HepG2 (cell line): ENCODE results near the gene TMEM145. TPM values are rescaled to one million over a fixed set of nuclear protein-coding genes. Genes with fewer than 3 reads are reported as not detected.

Experiments used
- ATAD3A ChIP-seq: sonication (generic); formaldehyde crosslinking; IDR thresholded peaks from 2 replicates; pipeline ENCODE4 v1.4.0; 2020; ENCODE audit warnings: missing genetic modification reagents
- ATF2 ChIP-seq: sonication (generic); formaldehyde crosslinking; IDR thresholded peaks from 2 replicates; pipeline ENCODE4 v1.4.0; 2020; ENCODE audit warnings: missing genetic modification reagents
- CREM ChIP-seq, 2 experiments: sonication (generic) in 1 of 2; formaldehyde crosslinking in 1 of 2; IDR thresholded peaks; 2 replicates each; pipeline versions ENCODE4 v1.4.0 to v1.6.1; 2016 to 2020; ENCODE audit warnings: antibody characterized with exemption in 1 of 2, mild to moderate bottlenecking in 1 of 2, missing genetic modification reagents in 1 of 2
- HDAC2 ChIP-seq: sonication (generic); formaldehyde crosslinking; IDR thresholded peaks from 2 replicates; pipeline ENCODE4 v1.4.0; 2020; ENCODE audit warnings: missing genetic modification reagents
- HINFP ChIP-seq: sonication (generic); formaldehyde crosslinking; IDR thresholded peaks from 2 replicates; pipeline ENCODE4 v1.4.0; 2020; ENCODE audit warnings: low read depth, mild to moderate bottlenecking, missing genetic modification reagents
- HIVEP1 ChIP-seq: sonication (generic); formaldehyde crosslinking; IDR thresholded peaks from 2 replicates; pipeline ENCODE4 v1.4.0; 2020; ENCODE audit warnings: mild to moderate bottlenecking, missing genetic modification reagents
- HNRNPL ChIP-seq: fragments of 200-400 bp; formaldehyde crosslinking; IDR thresholded peaks from 2 replicates; pipeline ENCODE4 v1.6.1; 2017; ENCODE audit warnings: mild to moderate bottlenecking, low read depth, low read length
- JUN ChIP-seq: sonication (generic); formaldehyde crosslinking; IDR thresholded peaks from 2 replicates; pipeline ENCODE4 v1.4.0; 2020; ENCODE audit warnings: mild to moderate bottlenecking, missing genetic modification reagents
- KMT2A ChIP-seq: sonication (generic); formaldehyde crosslinking; IDR thresholded peaks from 2 replicates; pipeline ENCODE4 v1.4.0; 2020; ENCODE audit warnings: missing genetic modification reagents
- PAX8 ChIP-seq: sonication (generic); formaldehyde crosslinking; IDR thresholded peaks from 2 replicates; pipeline ENCODE4 v1.8.0; 2022; ENCODE audit warnings: mild to moderate bottlenecking, missing genetic modification reagents, borderline replicate concordance
- PCBP1 ChIP-seq: fragments of 200-400 bp; formaldehyde crosslinking; IDR thresholded peaks from 2 replicates; pipeline ENCODE4 v1.6.1; 2017; ENCODE audit warnings: mild to moderate bottlenecking, low read depth, low read length, borderline replicate concordance
- TBX2 ChIP-seq: sonication (generic); formaldehyde crosslinking; IDR thresholded peaks from 2 replicates; pipeline ENCODE4 v1.5.0; 2020; ENCODE audit warnings: missing genetic modification reagents, mild to moderate bottlenecking, borderline replicate concordance
- TCF12 ChIP-seq, 2 experiments: fragments of 450-650 bp in 1 of 2; sonication (generic) in 1 of 2; formaldehyde crosslinking in 1 of 2; IDR thresholded peaks; 2 replicates each; pipeline versions ENCODE4 v1.6.1 to v1.8.0; 2017 to 2022; ENCODE audit warnings: antibody characterized with exemption in 1 of 2, mild to moderate bottlenecking in 1 of 2, missing genetic modification reagents in 1 of 2, moderate library complexity in 1 of 2
- TGIF2 ChIP-seq: IDR thresholded peaks from 2 replicates; pipeline ENCODE4 v1.6.1; 2016; ENCODE audit warnings: control low read depth, missing compliant biosample characterization
- ZFP90 ChIP-seq: sonication (generic); formaldehyde crosslinking; IDR thresholded peaks from 2 replicates; pipeline ENCODE4 v1.8.0; 2022; ENCODE audit warnings: missing genetic modification reagents, mild to moderate bottlenecking, inconsistent platforms, borderline replicate concordance
- ZNF160 ChIP-seq: sonication (generic); formaldehyde crosslinking; IDR thresholded peaks from 2 replicates; pipeline ENCODE4 v1.8.0; 2022; ENCODE audit warnings: mild to moderate bottlenecking, inconsistent platforms, missing genetic modification reagents
- polyA plus RNA-seq, 8 experiments: library from polyadenylated mRNA; depleted of rRNA in 3 of 8; stranded (reverse) in 7 of 8; unstranded in 1 of 8; fragments of >200 nt; fragmentation: Illumina TruSeq in 4 of 8; extraction: Trizol in 4 of 8; gene quantifications; 2 replicates each; pipeline versions ENCODE4 v1.2.1 to v1.2.3, GENCODE V29; 2011 to 2016; ENCODE audit warnings: low read depth in 4 of 8, missing spikeins in 1 of 8, mixed read lengths in 1 of 8; ENCODE audit not compliant: insufficient read depth in 1 of 8
- total RNA-seq, 5 experiments: library from RNA; depleted of rRNA; stranded (reverse); fragments of >200 nt; fragmentation: Illumina TruSeq; extraction: Trizol; gene quantifications; 2 replicates each; pipeline ENCODE4 v1.2.3, GENCODE V29; 2016; ENCODE audit warnings: low read depth in 1 of 5
- TF ChIP-seq, protein P1 (sequence below): sonication (generic); formaldehyde crosslinking; conservative IDR thresholded peaks from 2 replicates; pipeline ENCODE4 v1.4.0; 2020; ENCODE audit warnings: mild to moderate bottlenecking, missing genetic modification reagents, moderate library complexity
- TF ChIP-seq, protein P2 (sequence below): sonication (generic); formaldehyde crosslinking; IDR thresholded peaks from 2 replicates; pipeline ENCODE4 v1.5.0; 2020; ENCODE audit warnings: mild to moderate bottlenecking, low read depth, missing genetic modification reagents, borderline replicate concordance
- TF ChIP-seq, protein P3 (sequence below): IDR thresholded peaks from 2 replicates; pipeline ENCODE4 v1.6.1; 2016; ENCODE audit warnings: missing compliant biosample characterization, missing genetic modification reagents, borderline replicate concordance

TMEM145 gene
- total and polyA plus RNA-seq, 2 of the 13 experiments (the other 11 are each of a cell fraction or from before 2014, with no cell fraction given) = 0.07 to 5.1 TPM

DNA sequence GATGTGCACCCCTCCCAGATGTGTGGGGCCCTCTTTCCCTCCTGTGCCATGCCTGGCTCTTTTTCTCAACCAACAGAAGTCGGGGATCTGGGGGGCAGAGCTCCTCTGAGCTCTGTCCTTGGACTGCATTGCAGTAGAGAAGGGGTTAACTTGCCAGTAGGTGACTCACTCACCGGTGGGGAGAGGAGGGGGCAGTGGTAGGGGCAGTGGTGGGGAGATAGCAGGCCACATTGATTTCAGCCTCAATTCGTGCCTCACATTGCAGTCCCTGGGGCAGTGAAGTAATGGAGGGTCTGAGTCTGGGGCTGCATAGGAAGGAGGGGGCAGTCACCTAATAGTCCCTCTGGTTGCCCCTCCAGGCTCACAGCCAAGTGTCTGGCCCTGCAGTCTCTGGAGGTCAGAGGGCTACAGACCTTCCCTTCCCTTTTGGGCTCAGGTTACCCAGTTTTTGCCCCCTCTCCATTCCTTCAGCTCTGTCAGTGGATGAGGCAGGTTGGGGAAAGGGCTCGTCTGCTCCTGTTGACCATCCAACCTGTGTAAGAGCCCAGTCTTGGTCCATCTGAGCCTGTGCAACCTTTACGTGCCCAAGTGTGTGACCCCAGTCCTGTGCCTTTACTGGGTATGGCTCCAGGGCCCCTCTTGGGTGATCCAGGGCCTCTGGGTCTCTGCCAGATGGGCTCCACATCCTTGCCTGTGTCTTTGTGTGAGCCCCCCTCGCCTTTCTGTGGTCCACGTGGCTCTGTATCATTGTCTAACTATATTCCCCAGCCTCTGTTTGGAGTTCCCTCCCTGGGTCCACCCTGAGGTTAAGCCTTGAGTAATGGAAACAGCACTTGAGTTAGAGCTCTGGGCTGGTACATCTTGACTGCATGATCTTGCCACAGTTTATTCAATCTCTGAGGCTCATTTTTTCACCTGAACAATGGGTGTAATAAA lies 31.0 kb upstream of the TMEM145 start (continued):
- TF ChIP-seq PCBP1 = no peak
- TF ChIP-seq, protein P1, sequence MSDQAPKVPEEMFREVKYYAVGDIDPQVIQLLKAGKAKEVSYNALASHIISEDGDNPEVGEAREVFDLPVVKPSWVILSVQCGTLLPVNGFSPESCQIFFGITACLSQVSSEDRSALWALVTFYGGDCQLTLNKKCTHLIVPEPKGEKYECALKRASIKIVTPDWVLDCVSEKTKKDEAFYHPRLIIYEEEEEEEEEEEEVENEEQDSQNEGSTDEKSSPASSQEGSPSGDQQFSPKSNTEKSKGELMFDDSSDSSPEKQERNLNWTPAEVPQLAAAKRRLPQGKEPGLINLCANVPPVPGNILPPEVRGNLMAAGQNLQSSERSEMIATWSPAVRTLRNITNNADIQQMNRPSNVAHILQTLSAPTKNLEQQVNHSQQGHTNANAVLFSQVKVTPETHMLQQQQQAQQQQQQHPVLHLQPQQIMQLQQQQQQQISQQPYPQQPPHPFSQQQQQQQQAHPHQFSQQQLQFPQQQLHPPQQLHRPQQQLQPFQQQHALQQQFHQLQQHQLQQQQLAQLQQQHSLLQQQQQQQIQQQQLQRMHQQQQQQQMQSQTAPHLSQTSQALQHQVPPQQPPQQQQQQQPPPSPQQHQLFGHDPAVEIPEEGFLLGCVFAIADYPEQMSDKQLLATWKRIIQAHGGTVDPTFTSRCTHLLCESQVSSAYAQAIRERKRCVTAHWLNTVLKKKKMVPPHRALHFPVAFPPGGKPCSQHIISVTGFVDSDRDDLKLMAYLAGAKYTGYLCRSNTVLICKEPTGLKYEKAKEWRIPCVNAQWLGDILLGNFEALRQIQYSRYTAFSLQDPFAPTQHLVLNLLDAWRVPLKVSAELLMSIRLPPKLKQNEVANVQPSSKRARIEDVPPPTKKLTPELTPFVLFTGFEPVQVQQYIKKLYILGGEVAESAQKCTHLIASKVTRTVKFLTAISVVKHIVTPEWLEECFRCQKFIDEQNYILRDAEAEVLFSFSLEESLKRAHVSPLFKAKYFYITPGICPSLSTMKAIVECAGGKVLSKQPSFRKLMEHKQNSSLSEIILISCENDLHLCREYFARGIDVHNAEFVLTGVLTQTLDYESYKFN (CRISPR knock-in tag) = peak; percentile 86
- 0 out of 2 replicates have a peak, but pooled peaks have one; percentile 41 for TF ChIP-seq ATF2 (CRISPR knock-in tag)
- TF ChIP-seq KMT2A (CRISPR knock-in tag) = no peak
- TF ChIP-seq ATAD3A (CRISPR knock-in tag) = no peak
- no peak for TF ChIP-seq TCF12 (IDR thresholded peaks at IDR 0.05)
- TF ChIP-seq TCF12 (CRISPR knock-in tag; IDR thresholded peaks at IDR 0.05) = peak; percentile 47; the same call in 1 of the 2 replicates
- no peak for TF ChIP-seq HINFP (CRISPR knock-in tag)
- no peak for TF ChIP-seq ZNF160 (CRISPR knock-in tag)
- TF ChIP-seq TGIF2 = 0 out of 2 replicates have a peak, but pooled peaks have one; percentile 48
- TF ChIP-seq ZFP90 (CRISPR knock-in tag) = no peak
- TF ChIP-seq PAX8 (CRISPR knock-in tag) = no peak
- peak; percentile 0; the same call in 1 of the 2 replicates for TF ChIP-seq HNRNPL
- no peak; the same call in none of the 2 replicates for TF ChIP-seq CREM (IDR thresholded peaks at IDR 0.05)
- TF ChIP-seq CREM (CRISPR knock-in tag; IDR thresholded peaks at IDR 0.05) = no peak
- TF ChIP-seq HIVEP1 = peak; percentile 57; the same call in 1 of the 2 replicates
- TF ChIP-seq, protein P2, sequence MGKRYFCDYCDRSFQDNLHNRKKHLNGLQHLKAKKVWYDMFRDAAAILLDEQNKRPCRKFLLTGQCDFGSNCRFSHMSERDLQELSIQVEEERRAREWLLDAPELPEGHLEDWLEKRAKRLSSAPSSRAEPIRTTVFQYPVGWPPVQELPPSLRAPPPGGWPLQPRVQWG = no peak
- peak; percentile 22; the same call in 1 of the 2 replicates for TF ChIP-seq HDAC2 (CRISPR knock-in tag)
- TF ChIP-seq JUN (CRISPR knock-in tag) = peak; percentile 91
- no peak for TF ChIP-seq TBX2
- TF ChIP-seq, protein P3, sequence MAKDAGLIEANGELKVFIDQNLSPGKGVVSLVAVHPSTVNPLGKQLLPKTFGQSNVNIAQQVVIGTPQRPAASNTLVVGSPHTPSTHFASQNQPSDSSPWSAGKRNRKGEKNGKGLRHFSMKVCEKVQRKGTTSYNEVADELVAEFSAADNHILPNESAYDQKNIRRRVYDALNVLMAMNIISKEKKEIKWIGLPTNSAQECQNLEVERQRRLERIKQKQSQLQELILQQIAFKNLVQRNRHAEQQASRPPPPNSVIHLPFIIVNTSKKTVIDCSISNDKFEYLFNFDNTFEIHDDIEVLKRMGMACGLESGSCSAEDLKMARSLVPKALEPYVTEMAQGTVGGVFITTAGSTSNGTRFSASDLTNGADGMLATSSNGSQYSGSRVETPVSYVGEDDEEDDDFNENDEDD (CRISPR knock-in tag) = no peak
